ENCODE results near the gene CST3. TPM values are rescaled to one million over a fixed set of nuclear protein-coding genes. Genes with fewer than 3 reads are reported as not detected.

Gene CST3
- total RNA-seq, 1 donor, result 229 TPM

DNA sequence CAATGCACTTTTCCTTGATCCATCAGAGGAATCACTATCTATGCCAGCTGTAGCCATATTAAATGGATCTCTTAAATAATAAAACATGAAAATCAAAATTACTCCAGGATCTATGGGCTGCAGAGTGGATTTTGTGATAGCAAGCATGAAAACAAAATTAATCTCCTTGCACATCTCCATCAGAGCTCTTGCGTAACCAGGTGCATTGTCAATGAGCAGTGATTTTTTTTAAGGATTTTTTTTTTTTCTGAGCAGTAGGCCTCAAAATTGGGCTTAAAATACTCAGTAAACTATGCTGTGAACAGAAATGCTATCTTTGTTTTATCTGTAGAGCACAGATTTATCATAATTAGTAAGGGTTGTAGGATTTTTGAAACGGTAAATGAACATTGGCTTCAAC, 11.5 kb upstream of the CST3 start:
- no peak overlapping the region for H3K4me3 ChIP-seq (ENCODE audit: insufficient read depth, low read length)
- no peaks in the 10 kb centered on the region for H3K36me3 ChIP-seq (ENCODE audit: insufficient read depth, low read length)
- no peak overlapping the region for H2AFZ ChIP-seq (ENCODE audit: low read length)
- H4K20me1 ChIP-seq (ENCODE audit: insufficient read depth, low read length), result no peaks in the 10 kb centered on the region
- no peaks in the 10 kb centered on the region for H3K79me2 ChIP-seq (ENCODE audit: insufficient read depth, low read length)
- H3K4me2 ChIP-seq (ENCODE audit: insufficient read depth, low read length), result no peak overlapping the region
- no peak overlapping the region for H3K27ac ChIP-seq (ENCODE audit: low read depth, low read length)
- no peaks in the 10 kb centered on the region for H3K27me3 ChIP-seq (ENCODE audit: insufficient read depth, low read length)
- TF ChIP-seq, protein P1, sequence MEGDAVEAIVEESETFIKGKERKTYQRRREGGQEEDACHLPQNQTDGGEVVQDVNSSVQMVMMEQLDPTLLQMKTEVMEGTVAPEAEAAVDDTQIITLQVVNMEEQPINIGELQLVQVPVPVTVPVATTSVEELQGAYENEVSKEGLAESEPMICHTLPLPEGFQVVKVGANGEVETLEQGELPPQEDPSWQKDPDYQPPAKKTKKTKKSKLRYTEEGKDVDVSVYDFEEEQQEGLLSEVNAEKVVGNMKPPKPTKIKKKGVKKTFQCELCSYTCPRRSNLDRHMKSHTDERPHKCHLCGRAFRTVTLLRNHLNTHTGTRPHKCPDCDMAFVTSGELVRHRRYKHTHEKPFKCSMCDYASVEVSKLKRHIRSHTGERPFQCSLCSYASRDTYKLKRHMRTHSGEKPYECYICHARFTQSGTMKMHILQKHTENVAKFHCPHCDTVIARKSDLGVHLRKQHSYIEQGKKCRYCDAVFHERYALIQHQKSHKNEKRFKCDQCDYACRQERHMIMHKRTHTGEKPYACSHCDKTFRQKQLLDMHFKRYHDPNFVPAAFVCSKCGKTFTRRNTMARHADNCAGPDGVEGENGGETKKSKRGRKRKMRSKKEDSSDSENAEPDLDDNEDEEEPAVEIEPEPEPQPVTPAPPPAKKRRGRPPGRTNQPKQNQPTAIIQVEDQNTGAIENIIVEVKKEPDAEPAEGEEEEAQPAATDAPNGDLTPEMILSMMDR (IDR thresholded peaks at IDR 0.05; ENCODE audit: extremely low read depth, low read depth, low read length), result no peak
- peaks cover 6% of the 10 kb centered on the region for H3K4me1 ChIP-seq (ENCODE audit: insufficient read depth, low read length)
- H3K9me3 ChIP-seq (ENCODE audit: low read depth, low read length), result no peaks in the 10 kb centered on the region
- DNase-seq (ENCODE audit: insufficient read length, low spot score, missing footprints), result no peak

DNA sequence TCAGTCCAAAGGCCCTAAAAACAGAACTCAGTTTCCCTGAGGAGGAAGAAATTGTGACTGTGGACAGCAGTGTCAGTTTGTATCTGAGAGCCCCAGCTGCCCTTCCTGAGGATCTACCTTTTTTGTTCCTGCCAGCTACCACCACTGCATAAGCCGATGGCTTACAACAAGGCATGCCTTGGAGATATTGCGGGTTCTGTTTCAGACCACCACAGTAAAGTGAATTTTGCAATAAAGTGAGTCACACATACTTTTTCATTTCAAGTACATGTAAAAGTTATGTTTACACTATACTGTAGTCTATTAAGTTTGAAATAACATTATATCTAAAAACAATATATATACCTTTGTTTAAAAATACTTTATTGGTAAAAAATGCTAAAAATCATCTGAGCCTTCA, 9.6 kb upstream of the CST3 start:
- no peaks in the 10 kb centered on the region for H3K36me3 ChIP-seq (ENCODE audit: insufficient read depth, low read length)
- no peak overlapping the region for H3K4me3 ChIP-seq (ENCODE audit: insufficient read depth, low read length)
- H2AFZ ChIP-seq (ENCODE audit: low read length), result no peak overlapping the region
- H3K27me3 ChIP-seq (ENCODE audit: insufficient read depth, low read length), result no peaks in the 10 kb centered on the region
- no peaks in the 10 kb centered on the region for H3K9me3 ChIP-seq (ENCODE audit: low read depth, low read length)
- TF ChIP-seq, protein P1 (IDR thresholded peaks at IDR 0.05; ENCODE audit: extremely low read depth, low read depth, low read length), result no peak
- no peaks in the 10 kb centered on the region for H3K79me2 ChIP-seq (ENCODE audit: insufficient read depth, low read length)
- no peak overlapping the region for H3K4me2 ChIP-seq (ENCODE audit: insufficient read depth, low read length)
- no peak overlapping the region for H3K27ac ChIP-seq (ENCODE audit: low read depth, low read length)
- peaks cover 7% of the 10 kb centered on the region for H3K4me1 ChIP-seq (ENCODE audit: insufficient read depth, low read length)
- no peak for DNase-seq (ENCODE audit: insufficient read length, low spot score, missing footprints)
- no peaks in the 10 kb centered on the region for H4K20me1 ChIP-seq (ENCODE audit: insufficient read depth, low read length)

DNA sequence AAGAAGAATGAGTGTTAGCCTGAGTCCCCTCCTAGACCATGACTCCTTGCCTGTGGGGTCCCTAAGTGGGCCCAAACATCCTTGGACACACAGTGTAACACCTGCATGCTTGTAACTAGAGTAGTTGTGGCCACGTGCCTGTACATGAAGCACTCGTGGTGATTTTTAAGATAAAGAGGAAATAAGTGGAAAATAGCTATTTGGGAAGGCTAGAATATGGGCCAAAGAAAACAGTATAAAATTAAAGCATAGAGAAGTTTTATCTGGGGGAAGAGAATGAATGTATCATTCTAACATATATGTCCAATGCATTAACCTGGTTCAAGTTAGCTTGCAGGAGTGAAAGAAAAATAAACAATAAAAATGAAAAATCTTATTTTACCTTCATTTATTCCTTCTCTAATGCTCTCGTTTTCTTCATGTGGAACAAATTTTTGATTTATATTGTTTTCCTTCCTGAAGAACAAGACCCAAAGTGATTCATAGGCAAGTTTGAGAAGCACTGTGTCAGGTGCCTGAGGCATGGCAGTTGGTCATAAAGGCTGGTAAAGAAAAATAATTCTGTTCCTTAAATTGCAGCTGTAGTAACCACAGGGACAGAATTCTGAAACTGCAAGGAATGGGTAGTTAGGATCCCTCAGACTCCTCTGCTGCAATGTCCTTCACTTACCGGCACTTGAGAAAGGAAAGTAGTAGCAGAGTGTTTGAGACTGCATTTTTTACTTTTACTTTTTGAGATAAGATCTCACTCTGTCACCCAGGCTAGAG, 8.5 kb upstream of the CST3 start:
- no peak overlapping the region for H3K4me3 ChIP-seq (ENCODE audit: insufficient read depth, low read length)
- H3K27me3 ChIP-seq (ENCODE audit: insufficient read depth, low read length), result no peaks in the 10 kb centered on the region
- H3K27ac ChIP-seq (ENCODE audit: low read depth, low read length), result no peak overlapping the region
- no peaks in the 10 kb centered on the region for H3K79me2 ChIP-seq (ENCODE audit: insufficient read depth, low read length)
- no peak overlapping the region for H2AFZ ChIP-seq (ENCODE audit: low read length)
- H3K4me2 ChIP-seq (ENCODE audit: insufficient read depth, low read length), result no peak overlapping the region
- peaks cover 14% of the 10 kb centered on the region for H3K4me1 ChIP-seq (ENCODE audit: insufficient read depth, low read length)
- no peaks in the 10 kb centered on the region for H4K20me1 ChIP-seq (ENCODE audit: insufficient read depth, low read length)
- no peaks in the 10 kb centered on the region for H3K9me3 ChIP-seq (ENCODE audit: low read depth, low read length)
- no peaks in the 10 kb centered on the region for H3K36me3 ChIP-seq (ENCODE audit: insufficient read depth, low read length)
- DNase-seq (ENCODE audit: insufficient read length, low spot score, missing footprints), result no peak
- TF ChIP-seq, protein P1 (IDR thresholded peaks at IDR 0.05; ENCODE audit: extremely low read depth, low read depth, low read length), result no peak

DNA sequence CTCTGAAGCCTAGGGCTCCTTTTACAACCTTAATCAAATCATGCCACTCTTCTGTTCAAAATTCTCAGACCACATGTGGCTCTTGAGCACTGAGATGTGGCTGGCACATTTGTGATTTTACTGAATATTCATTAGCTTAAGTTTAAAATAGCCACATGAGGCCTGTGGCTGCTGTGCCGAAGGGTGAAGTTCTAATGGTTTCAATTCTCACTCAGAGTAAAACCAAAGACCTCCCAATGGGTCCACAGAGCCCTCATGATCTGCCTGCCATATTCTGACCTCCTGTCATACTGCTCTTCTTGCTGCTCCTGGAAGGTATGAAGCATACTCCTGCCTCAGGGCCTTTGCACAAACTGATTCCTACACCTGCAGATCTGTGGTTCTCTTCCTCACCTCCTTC, 7.8 kb upstream of the CST3 start:
- TF ChIP-seq, protein P1 (IDR thresholded peaks at IDR 0.05; ENCODE audit: extremely low read depth, low read depth, low read length), result no peak
- H3K27me3 ChIP-seq (ENCODE audit: insufficient read depth, low read length), result no peaks in the 10 kb centered on the region
- peaks cover 14% of the 10 kb centered on the region for H3K4me1 ChIP-seq (ENCODE audit: insufficient read depth, low read length)
- no peaks in the 10 kb centered on the region for H4K20me1 ChIP-seq (ENCODE audit: insufficient read depth, low read length)
- no peak for DNase-seq (ENCODE audit: insufficient read length, low spot score, missing footprints)
- no peak overlapping the region for H3K4me3 ChIP-seq (ENCODE audit: insufficient read depth, low read length)
- no peaks in the 10 kb centered on the region for H3K79me2 ChIP-seq (ENCODE audit: insufficient read depth, low read length)
- H3K36me3 ChIP-seq (ENCODE audit: insufficient read depth, low read length), result no peaks in the 10 kb centered on the region
- no peak overlapping the region for H3K4me2 ChIP-seq (ENCODE audit: insufficient read depth, low read length)
- no peak overlapping the region for H3K27ac ChIP-seq (ENCODE audit: low read depth, low read length)
- no peaks in the 10 kb centered on the region for H3K9me3 ChIP-seq (ENCODE audit: low read depth, low read length)
- no peak overlapping the region for H2AFZ ChIP-seq (ENCODE audit: low read length)
